HCT116 (cell line): ENCODE data around the gene CTSH. TPM values are rescaled to one million over a fixed set of nuclear protein-coding genes. Genes with fewer than 3 reads are reported as not detected.

Experiments
- ATAC-seq: fragments of 200-7000 bp; cut with Tn5 transposase; 2 replicates; pipeline ENCODE4 v1.9.1; 2020; ENCODE audit warnings: mild to moderate bottlenecking, moderate library complexity
- BruUV-seq: library from RNA; stranded (reverse); fragments of 400-500 nt; replicated peaks from 2 replicates; lab custom pipeline; 2021; lab: Mats Ljungman, UMichigan
- CTCF ChIA-PET: fragments of 300-600 bp; sonication (Branson Sonifier 250); formaldehyde crosslinking; loops from one replicate; lab custom pipeline; 2021; ENCODE audit warnings: antibody characterized with exemption; lab: Charles Lee
- POLR2A ChIA-PET: fragments of 300-600, 350-600 bp; sonication (Branson Sonifier 250); formaldehyde crosslinking; loops from one replicate; lab custom pipeline; 2021; ENCODE audit warnings: antibody characterized with exemption; lab: Charles Lee
- RAD21 ChIA-PET, 2 experiments: fragments of 300-600 bp; sonication (Branson Sonifier 250); formaldehyde crosslinking; loops; one replicate each; lab custom pipeline; 2023; ENCODE audit warnings: low total read pairs in 2 of 2; ENCODE audit not compliant: uncharacterized antibody in 2 of 2, unreplicated experiment in 2 of 2, low non-redundant PET in 1 of 2; lab: Charles Lee
- DNase-seq: peaks from one replicate; pipeline ENCODE4 v3.0.0-alpha.2; 2010; ENCODE audit warnings: low read depth, low spot score
- H2AFZ ChIP-seq: fragments of 200-600 bp; shearing (Covaris generic), sonication (generic); 2 replicates; pipeline ENCODE4 v1.6.1; 2017; ENCODE audit warnings: low read depth, mixed run types, mixed read lengths, antibody characterized with exemption, low read length; ENCODE audit not compliant: poor library complexity, severe bottlenecking
- H3K27ac ChIP-seq: 2 replicates; pipeline ENCODE4 v1.5.1; 2012; ENCODE audit warnings: low read depth, low read length
- H3K27me3 ChIP-seq: fragments of 200-600 bp; sonication (generic); 2 replicates; pipeline ENCODE4 v1.6.1; 2016; ENCODE audit warnings: mixed run types, low read length, mixed read lengths; ENCODE audit not compliant: insufficient read depth
- H3K36me3 ChIP-seq, 2 experiments: fragments of 200-500 bp in 1 of 2; fragments of 200-600 bp in 1 of 2; sonication (Bioruptor generic) in 1 of 2; sonication (generic) in 1 of 2; 2 replicates each; pipeline versions ENCODE4 v1.5.1 to v1.6.1; 2014 to 2016; ENCODE audit warnings: low read length in 2 of 2, inconsistent platforms in 1 of 2, mixed read lengths in 1 of 2, mixed run types in 1 of 2; ENCODE audit not compliant: insufficient read depth in 2 of 2, control insufficient read depth in 1 of 2
- H3K4me1 ChIP-seq, 2 experiments: fragments of 200-600 bp in 1 of 2; sonication (generic) in 1 of 2; 2 replicates each; pipeline versions ENCODE4 v1.5.1 to v1.6.1; 2012 to 2017; ENCODE audit warnings: low read length in 2 of 2, inconsistent platforms in 1 of 2, mild to moderate bottlenecking in 1 of 2, mixed read lengths in 1 of 2, mixed run types in 1 of 2, moderate library complexity in 1 of 2; ENCODE audit not compliant: insufficient read depth in 2 of 2, control insufficient read depth in 1 of 2
- H3K4me2 ChIP-seq: fragments of 200-600 bp; sonication (generic); 2 replicates; pipeline ENCODE4 v1.6.1; 2017; ENCODE audit warnings: mixed run types, low read length, mixed read lengths
- H3K4me3 ChIP-seq, 2 experiments: fragments of 200-600 bp in 1 of 2; sonication (generic) in 1 of 2; replicated peaks in 1 of 2; 2 replicates each; pipeline ENCODE4 v1.5.1; 2011 to 2016; ENCODE audit warnings: low read length in 2 of 2, control low read depth in 1 of 2, low read depth in 1 of 2, mild to moderate bottlenecking in 1 of 2, mixed read lengths in 1 of 2, mixed run types in 1 of 2
- H3K79me2 ChIP-seq: fragments of 200-600 bp; sonication (generic); 2 replicates; pipeline ENCODE4 v1.6.1; 2017; ENCODE audit warnings: mild to moderate bottlenecking, mixed run types, low read length, moderate library complexity, mixed read lengths; ENCODE audit not compliant: insufficient read depth
- H3K9ac ChIP-seq: fragments of 200-600 bp; sonication (generic); 2 replicates; pipeline ENCODE4 v1.6.1; 2016; ENCODE audit warnings: low read length, mixed read lengths
- H3K9me2 ChIP-seq: fragments of 200-600 bp; sonication (generic), shearing (Covaris generic); 2 replicates; pipeline ENCODE4 v1.6.1; 2017; ENCODE audit warnings: mixed run types, mild to moderate bottlenecking, moderate library complexity; ENCODE audit not compliant: insufficient read depth
- H3K9me3 ChIP-seq, 2 experiments: fragments of 200-500 bp in 1 of 2; fragments of 200-600 bp in 1 of 2; sonication (Bioruptor generic) in 1 of 2; sonication (generic) in 1 of 2; 2 replicates each; pipeline ENCODE4 v1.6.1; 2014 to 2017; ENCODE audit warnings: low read length in 2 of 2, mixed read lengths in 2 of 2, inconsistent platforms in 1 of 2, low read depth in 1 of 2, mild to moderate bottlenecking in 1 of 2, mixed run types in 1 of 2, moderate library complexity in 1 of 2; ENCODE audit not compliant: control insufficient read depth in 1 of 2, insufficient read depth in 1 of 2
- H4K20me1 ChIP-seq: fragments of 200-600 bp; sonication (generic), shearing (Covaris generic); 2 replicates; pipeline ENCODE4 v1.6.1; 2017; ENCODE audit warnings: mixed run types, mild to moderate bottlenecking, moderate library complexity; ENCODE audit not compliant: insufficient read depth
- CBX3 ChIP-seq: IDR thresholded peaks from 2 replicates; pipeline ENCODE4 v1.6.1; 2012; ENCODE audit warnings: low read depth
- CEBPB ChIP-seq: IDR thresholded peaks from 2 replicates; pipeline ENCODE4 v1.6.1; 2012; ENCODE audit warnings: low read depth
- FOSL1 ChIP-seq: IDR thresholded peaks from 2 replicates; pipeline ENCODE4 v1.6.1; 2012; ENCODE audit warnings: low read depth
- RAD21 ChIP-seq: IDR thresholded peaks from 2 replicates; pipeline ENCODE4 v1.6.1; 2012; ENCODE audit warnings: low read depth, mild to moderate bottlenecking
- SIN3A ChIP-seq: IDR thresholded peaks from 2 replicates; pipeline ENCODE4 v1.6.1; 2012; ENCODE audit warnings: low read depth
- ZFX ChIP-seq: fragments of 450-650 bp; IDR thresholded peaks from 2 replicates; pipeline ENCODE4 v1.6.1; 2017
- ZNF274 ChIP-seq: fragments of 200-500 bp; sonication (Bioruptor generic); IDR thresholded peaks from 2 replicates; pipeline ENCODE4 v1.6.1; 2014; ENCODE audit warnings: mild to moderate bottlenecking, low read depth, low read length, inconsistent platforms
- intact Hi-C: fragments of 100-400 bp; cut with micrococcal nuclease; formaldehyde crosslinking; loops from 2 replicates; pipeline ENCODE4 v1.10.0; 2022
- total RNA-seq: library from RNA; stranded (reverse); gene quantifications from one replicate; pipeline ENCODE4 v1.2.1, GENCODE V29; 2021; ENCODE audit not compliant: unreplicated experiment
- TF ChIP-seq, protein P1 (sequence below): IDR thresholded peaks from 2 replicates; pipeline ENCODE4 v1.6.1; 2012; ENCODE audit warnings: low read depth
- TF ChIP-seq, protein P2 (sequence below): IDR thresholded peaks from 2 replicates; pipeline ENCODE4 v1.6.1; 2012
- TF ChIP-seq, protein P3 (sequence below): IDR thresholded peaks from 2 replicates; pipeline ENCODE4 v1.6.1; 2011; ENCODE audit warnings: mild to moderate bottlenecking, low read length, moderate library complexity; ENCODE audit not compliant: insufficient replicate concordance; ENCODE audit errors: extremely low read depth

Gene CTSH
- total RNA-seq, 1 experiment from 2014 or later: 37.5 TPM

DNA sequence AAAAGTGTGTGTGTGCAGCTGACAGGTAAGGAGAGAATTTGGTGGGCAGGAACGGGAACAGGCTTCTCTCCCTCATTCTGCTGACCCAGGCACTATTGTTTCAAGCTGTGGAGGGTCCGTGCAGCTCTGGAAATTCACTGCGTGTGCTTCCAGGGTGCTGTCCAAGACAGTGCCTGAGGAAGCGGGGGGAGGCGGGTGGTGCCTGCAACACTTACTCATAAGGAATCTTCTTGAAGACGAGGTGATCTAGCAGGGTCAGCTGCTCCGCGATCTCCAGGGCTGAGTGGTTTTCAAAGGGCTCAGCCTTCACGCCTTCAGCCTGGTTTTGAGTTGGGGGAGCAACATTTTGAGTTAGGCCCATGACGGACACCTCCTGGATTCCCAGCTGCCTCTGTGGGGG lies 46.6 kb upstream of the CTSH start:
- Histone ChIP-seq H4K20me1 (no peaks in the 10 kb centered on the region), H3K4me1 (peaks cover 12 to 24% of the 10 kb centered on the region in 2 experiments), H3K9me2 (no peaks in the 10 kb centered on the region), H3K4me2 (no peak overlapping the region), H2AFZ (no peak overlapping the region), H3K27ac (no peak overlapping the region), H3K27me3 (no peaks in the 10 kb centered on the region), H3K9me3 (no peaks in the 10 kb centered on the region), H3K9ac (no peak overlapping the region), H3K79me2 (no peaks in the 10 kb centered on the region), H3K36me3 (no peaks in the 10 kb centered on the region), H3K4me3 (no peak overlapping the region)
- no TSS peak for BruUV-seq
- CTCF ChIA-PET: no interaction called here
- POLR2A ChIA-PET: no interaction called here
- ATAC-seq (no peak), DNase-seq (no peak)
- TF ChIP-seq ZFX (no peak), RAD21 (no peak), FOSL1 (no peak), CEBPB (no peak), ZNF274 (no peak), CBX3 (no peak), SIN3A (no peak)
- TF ChIP-seq, protein P1, sequence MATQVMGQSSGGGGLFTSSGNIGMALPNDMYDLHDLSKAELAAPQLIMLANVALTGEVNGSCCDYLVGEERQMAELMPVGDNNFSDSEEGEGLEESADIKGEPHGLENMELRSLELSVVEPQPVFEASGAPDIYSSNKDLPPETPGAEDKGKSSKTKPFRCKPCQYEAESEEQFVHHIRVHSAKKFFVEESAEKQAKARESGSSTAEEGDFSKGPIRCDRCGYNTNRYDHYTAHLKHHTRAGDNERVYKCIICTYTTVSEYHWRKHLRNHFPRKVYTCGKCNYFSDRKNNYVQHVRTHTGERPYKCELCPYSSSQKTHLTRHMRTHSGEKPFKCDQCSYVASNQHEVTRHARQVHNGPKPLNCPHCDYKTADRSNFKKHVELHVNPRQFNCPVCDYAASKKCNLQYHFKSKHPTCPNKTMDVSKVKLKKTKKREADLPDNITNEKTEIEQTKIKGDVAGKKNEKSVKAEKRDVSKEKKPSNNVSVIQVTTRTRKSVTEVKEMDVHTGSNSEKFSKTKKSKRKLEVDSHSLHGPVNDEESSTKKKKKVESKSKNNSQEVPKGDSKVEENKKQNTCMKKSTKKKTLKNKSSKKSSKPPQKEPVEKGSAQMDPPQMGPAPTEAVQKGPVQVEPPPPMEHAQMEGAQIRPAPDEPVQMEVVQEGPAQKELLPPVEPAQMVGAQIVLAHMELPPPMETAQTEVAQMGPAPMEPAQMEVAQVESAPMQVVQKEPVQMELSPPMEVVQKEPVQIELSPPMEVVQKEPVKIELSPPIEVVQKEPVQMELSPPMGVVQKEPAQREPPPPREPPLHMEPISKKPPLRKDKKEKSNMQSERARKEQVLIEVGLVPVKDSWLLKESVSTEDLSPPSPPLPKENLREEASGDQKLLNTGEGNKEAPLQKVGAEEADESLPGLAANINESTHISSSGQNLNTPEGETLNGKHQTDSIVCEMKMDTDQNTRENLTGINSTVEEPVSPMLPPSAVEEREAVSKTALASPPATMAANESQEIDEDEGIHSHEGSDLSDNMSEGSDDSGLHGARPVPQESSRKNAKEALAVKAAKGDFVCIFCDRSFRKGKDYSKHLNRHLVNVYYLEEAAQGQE: no peak
- TF ChIP-seq, protein P2, sequence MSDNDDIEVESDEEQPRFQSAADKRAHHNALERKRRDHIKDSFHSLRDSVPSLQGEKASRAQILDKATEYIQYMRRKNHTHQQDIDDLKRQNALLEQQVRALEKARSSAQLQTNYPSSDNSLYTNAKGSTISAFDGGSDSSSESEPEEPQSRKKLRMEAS: no peak
- TF ChIP-seq, protein P3, sequence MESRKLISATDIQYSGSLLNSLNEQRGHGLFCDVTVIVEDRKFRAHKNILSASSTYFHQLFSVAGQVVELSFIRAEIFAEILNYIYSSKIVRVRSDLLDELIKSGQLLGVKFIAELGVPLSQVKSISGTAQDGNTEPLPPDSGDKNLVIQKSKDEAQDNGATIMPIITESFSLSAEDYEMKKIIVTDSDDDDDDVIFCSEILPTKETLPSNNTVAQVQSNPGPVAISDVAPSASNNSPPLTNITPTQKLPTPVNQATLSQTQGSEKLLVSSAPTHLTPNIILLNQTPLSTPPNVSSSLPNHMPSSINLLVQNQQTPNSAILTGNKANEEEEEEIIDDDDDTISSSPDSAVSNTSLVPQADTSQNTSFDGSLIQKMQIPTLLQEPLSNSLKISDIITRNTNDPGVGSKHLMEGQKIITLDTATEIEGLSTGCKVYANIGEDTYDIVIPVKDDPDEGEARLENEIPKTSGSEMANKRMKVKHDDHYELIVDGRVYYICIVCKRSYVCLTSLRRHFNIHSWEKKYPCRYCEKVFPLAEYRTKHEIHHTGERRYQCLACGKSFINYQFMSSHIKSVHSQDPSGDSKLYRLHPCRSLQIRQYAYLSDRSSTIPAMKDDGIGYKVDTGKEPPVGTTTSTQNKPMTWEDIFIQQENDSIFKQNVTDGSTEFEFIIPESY: no peak
- RAD21 ChIA-PET: no interaction called here
- intact Hi-C loops: no loop called here
